ENCODE measurements around the gene SLC66A1.

GRCh38 chr1:19342062-19342750 is 30.1 kb downstream of the SLC66A1 start:
- TF ChIP-seq, protein P1, sequence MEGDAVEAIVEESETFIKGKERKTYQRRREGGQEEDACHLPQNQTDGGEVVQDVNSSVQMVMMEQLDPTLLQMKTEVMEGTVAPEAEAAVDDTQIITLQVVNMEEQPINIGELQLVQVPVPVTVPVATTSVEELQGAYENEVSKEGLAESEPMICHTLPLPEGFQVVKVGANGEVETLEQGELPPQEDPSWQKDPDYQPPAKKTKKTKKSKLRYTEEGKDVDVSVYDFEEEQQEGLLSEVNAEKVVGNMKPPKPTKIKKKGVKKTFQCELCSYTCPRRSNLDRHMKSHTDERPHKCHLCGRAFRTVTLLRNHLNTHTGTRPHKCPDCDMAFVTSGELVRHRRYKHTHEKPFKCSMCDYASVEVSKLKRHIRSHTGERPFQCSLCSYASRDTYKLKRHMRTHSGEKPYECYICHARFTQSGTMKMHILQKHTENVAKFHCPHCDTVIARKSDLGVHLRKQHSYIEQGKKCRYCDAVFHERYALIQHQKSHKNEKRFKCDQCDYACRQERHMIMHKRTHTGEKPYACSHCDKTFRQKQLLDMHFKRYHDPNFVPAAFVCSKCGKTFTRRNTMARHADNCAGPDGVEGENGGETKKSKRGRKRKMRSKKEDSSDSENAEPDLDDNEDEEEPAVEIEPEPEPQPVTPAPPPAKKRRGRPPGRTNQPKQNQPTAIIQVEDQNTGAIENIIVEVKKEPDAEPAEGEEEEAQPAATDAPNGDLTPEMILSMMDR (IDR thresholded peaks at IDR 0.05; ENCODE audit: low read length) = no peak
- TF ChIP-seq EZH2 (optimal IDR thresholded peaks at IDR 0.05; ENCODE audit: low read depth, low read length) = no peak

All from MM.1S (cell line).